HK-2 (cell line): Measurements from ENCODE around the gene P2RX5.
A peak's percentile ranks its signal among the peaks of the same experiment; 100 is the strongest.
"Not testable (repeated sequence)": the region's sequence is repeated elsewhere in the genome, so short reads cannot be mapped to it uniquely, and the experiment has no call there.

Experiments
- DNase-seq: peaks from one replicate; pipeline ENCODE4 v3.0.0-alpha.2; 2018; ENCODE audit not compliant: unreplicated experiment

Gene P2RX5, protein sequence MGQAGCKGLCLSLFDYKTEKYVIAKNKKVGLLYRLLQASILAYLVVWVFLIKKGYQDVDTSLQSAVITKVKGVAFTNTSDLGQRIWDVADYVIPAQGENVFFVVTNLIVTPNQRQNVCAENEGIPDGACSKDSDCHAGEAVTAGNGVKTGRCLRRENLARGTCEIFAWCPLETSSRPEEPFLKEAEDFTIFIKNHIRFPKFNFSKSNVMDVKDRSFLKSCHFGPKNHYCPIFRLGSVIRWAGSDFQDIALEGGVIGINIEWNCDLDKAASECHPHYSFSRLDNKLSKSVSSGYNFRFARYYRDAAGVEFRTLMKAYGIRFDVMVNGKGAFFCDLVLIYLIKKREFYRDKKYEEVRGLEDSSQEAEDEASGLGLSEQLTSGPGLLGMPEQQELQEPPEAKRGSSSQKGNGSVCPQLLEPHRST

DNA sequence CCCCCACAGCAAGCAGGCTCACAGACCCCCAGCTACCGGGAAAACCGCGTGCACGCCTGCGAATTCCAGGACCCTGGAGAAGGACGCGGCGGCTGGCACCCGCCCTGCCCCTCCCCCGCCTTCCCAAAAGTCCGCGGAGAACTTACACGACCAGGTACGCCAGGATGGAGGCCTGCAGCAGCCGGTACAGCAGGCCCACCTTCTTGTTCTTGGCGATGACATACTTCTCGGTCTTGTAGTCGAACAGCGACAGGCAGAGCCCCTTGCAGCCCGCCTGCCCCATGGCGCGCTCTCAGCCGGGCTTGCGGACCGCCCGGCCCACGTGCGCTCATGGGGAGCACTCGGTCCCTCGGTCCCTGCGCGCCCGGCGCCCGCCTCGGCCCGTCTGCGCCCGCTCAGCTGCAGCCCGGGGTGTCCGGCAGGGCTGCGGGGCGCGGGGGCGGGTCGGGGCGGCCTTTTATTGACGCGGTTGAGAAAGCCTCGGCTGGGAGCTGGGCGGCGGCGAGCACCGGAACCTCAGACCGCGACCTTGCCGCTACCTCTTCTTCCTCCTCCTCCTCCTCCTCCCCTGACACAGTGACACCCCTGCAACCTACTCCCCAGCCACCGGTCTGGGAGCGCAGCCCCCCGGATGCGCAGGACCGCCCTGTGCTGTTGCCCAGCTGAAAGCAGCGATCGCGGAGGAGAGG, at the start of gene P2RX5:
Gene P2RX5, minus strand, starts transcription at position 433 of the 689 bp plus-strand sequence. Its CDS starts 150 bp downstream, at position 283.
- peak; percentile 37 for DNase-seq

DNA sequence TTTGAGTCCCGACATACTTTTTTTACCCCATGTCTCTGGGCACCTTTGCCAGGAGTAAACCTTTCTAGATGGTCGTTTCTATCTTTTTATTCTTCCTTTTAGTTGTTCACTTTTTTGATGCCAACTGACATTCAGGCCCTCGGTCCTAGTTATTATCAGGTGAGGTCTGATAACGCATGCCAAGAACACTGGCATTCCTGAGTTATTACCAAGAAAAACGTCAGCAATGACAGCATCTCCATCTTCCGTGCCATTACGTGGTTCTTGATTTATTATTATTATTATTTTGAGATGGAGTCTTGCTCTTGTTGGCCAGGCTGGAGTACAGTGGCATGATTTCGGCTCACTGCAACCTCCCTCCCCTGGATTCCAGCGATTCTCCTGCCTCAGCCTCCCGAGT, 49.1 kb upstream of the P2RX5 start:
- no peak for DNase-seq

DNA sequence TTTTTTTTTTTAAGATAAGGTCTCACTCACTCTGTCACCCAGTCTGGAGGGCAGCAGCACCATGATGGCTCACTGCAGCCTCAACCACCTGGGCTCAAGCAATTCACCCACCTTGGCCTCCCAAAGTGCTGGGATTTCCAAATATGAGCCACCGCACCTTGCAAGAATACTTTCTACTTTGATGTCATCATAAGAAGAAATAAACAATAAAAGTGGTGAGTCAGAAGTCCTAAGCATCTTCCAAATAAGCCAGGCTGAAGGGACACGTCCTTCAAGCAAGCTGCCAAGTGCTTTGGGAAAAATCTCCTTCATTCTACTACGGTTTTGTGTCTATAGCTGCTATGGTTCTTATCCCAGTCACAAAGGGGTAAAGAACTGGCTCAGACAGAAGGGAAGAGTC, 48.1 kb upstream of the P2RX5 start:
- DNase-seq = no peak

DNA sequence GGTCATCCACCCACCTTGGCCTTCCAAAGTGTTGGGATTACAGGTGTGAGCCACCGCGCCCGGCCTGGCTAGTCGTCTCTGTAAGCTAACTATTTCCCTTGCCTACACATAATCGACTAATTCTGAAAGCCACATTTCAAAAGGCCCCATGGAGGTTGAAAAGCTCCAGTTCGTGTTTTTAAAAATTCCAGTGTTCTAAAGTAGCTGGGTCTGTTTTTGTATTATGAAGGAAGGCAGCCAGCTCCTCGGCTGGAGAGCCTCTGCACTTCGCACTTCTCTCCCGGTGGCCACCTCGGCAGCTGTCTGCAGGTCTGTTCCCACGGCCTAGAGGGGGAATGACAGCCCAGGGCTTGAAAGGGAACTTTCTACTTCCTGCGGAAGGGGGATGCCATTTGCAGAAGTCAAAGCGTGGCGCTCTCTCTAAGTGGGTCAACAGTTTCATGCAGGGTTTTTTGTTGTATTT, 44.7 kb upstream of the P2RX5 start:
- no peak for DNase-seq

DNA sequence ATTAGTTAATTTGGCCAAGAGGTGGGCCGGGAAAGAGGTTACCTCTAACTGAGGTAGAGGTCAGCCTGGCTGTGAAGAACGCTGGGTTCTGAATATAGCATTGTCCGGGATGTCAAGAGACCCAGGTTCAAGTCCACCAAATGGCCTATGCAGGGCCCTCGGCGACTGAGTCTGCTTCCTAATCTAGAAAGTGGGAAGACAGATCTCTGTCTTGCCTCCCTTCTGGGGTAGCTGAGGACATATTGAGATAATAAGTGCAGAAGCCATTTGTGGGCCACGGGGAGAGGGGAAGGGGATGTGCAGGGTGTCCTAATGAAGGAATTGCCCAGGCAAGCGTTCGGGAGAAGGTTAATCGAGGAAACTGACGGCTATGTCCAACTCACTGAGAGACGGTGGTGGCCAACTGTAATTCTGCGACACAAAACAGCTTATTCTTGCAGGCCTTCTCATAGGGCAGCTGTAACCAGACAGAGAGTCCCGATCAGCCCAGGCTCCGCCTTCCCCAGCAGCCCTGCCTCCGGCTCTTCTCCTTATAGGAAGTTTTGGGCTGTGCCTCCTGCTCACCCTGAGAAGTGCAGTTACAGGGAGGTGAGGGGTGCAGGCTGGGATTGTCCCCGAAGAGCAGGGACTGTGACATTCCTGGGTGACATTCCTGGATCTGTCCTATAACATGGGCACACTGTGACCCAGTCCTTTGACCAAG, 43.6 kb upstream of the P2RX5 start:
- no peak for DNase-seq

DNA sequence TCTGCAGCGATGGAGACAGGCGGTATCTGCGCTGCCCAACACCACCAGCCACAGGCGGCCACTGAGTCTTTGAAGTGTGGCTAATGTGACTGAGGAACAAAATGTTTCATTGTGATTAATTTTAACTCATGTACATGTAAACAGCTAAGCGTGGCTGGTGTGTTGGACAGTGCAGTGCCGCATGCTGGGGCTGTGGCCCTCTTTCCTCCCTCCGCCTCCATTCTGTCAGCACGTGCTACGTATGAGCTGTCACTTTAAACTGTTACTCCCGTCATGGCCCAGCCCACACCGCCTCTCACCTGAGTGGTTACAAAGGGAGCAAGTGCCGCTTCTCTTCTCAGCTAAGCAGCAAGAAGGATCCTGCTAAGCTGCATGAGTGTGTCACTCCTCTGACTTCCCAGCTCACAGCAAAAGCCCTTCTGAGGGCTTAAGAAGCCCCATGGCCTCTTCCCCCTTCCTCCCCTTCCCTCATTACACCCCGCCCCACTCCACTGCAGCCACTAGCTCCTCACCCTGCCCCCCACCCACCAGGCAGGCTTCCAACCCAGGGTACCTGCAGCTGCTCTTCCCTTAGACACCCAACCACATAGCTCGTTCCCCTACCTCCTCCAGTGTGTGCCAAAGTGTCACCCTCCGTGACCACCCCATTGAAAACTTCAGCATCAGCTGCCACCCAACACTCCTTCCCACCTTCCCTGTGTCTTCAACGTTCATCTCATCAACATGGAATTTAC, 42.8 kb upstream of the P2RX5 start:
- DNase-seq = peak; percentile 59

DNA sequence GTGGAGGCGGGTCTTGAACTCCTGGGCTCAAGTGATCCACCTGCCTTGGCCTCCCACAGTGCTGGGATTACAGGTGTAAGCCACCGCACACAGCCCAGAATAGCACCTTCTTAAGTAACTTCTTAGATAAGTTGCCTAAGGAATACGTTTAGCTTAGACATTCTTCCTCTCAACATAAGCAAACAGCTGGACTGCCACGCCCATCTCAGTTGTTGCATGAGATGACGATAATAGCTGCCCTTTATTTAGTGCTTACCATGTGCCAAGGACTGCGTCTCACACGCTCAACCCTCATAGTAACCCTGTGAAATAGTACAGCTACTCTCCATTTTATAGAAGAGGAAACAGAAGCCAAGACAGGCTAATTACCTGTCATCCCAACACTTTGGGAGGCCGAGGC, 39.6 kb upstream of the P2RX5 start:
- DNase-seq = no peak

DNA sequence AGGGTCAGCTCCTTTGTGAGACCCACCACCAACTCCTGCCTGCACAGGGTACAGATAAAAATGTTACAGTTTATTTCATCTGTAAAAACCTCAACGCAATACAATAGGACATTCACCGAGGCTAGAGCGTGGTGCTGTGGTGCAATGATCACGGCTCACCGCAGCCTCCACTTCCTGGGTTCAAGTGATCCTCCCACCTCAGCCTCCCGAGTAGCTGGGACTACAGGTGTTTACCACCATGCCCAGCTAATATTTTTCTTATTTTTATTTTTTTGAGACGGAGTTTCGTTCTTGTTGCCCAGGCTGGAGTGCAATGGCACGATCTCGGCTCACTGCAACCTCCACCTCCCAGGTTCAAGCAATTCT, 38.9 kb upstream of the P2RX5 start:
- DNase-seq = not testable (repeated sequence)

DNA sequence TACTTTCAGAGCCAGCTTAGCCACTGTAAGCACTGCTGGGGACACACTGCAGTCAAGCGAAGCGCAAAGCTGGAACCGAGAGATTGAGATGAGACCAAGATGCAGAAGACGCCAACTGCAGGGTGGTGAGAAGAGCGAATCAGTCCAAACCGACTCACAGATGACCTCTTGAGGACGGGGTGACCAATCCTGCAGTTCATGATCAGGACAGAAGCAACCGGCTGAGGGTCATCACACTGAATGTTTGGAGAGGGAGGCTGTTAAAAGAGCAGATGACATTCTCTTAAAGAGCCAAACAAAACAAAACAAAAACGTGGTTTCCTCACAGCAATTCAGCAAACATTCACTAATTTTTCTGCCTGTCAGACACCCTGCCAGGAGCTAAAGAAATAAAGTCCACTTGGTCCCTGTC, 36.3 kb upstream of the P2RX5 start:
- DNase-seq = no peak

DNA sequence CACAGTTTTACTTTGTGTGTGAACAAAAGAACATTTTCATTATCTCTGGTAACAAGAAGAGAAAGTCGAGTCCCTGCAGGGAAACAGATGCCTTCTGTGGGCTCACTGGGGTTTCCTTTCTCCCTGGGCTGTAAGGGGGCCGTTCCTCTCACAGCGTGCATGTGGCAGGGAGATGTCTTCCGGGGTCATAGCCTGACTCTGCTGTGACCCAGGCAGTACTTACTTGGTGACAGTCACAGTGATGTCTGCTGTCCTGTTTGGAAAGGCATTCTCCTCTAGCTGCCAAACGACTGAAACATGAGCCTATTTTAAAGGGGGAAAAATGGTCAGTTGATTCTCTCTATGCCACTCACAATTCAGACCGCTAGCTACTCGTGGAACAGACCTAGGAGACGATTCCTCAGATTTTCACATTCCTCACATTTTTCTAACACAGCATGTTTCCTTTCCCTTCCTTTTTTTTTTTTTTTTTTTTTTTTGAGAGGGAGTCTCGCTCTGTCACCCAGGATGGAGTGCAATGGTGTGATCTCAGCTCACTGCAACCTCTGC, 35.0 kb upstream of the P2RX5 start:
- no peak for DNase-seq

DNA sequence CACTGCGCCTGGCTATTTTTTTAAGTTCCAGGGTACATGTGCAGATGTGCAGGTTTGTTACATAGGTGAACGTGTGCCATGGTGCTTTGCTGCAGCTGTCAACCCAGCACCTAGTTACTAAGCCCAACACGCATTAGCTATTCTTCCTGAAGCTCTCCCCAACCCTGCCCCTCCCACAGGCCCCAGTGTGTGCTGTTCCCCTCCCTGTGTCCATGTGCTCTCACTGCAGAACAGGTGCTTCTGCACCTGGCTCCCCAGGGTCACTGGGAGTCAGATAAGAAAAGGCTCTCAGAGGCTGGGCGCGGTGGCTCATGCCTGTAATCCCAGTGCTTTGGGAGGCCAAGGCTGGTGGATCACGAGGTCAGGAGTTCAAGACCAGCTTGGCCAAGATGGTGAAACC, 33.9 kb upstream of the P2RX5 start:
- DNase-seq = no peak

DNA sequence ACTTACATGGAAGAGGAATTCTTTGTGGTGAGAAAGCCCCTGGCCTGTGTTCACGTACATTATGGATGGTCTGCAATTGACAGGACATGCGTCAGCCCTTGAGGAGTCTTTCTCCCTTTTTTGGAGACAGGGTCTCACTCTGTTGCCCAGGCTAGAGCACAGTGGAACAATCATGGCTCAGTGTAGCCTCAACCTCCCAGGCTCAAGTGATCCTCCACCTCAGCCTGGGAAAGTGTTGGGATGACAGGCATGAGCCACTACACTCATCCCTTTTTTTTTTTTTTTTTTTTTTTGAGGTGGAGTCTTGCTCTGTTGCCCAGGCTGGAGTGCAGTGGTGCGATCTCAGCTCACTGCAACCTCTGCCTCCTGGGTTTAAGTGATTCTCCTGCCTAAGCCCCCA, 32.1 kb upstream of the P2RX5 start:
- not testable (repeated sequence) for DNase-seq

DNA sequence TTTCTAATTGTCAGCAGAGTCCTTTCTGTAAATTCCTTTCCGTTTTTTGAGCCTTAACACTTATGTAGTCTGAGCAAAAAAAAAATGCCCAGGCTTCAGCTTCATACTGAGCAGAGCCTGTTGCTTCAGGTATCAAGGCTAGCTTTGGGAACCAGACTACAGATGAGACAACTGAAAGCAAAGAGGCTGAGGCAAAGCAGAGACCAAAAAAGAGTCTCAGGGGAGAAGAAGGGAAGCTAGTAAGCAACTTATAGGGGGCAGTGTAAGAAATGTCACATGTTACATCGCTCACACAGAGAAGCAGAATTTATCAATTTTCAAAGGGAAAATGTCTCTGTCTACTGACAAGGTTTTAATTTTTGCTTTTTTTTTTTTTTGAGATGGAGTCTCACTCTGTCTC, 31.1 kb upstream of the P2RX5 start:
- DNase-seq = no peak

DNA sequence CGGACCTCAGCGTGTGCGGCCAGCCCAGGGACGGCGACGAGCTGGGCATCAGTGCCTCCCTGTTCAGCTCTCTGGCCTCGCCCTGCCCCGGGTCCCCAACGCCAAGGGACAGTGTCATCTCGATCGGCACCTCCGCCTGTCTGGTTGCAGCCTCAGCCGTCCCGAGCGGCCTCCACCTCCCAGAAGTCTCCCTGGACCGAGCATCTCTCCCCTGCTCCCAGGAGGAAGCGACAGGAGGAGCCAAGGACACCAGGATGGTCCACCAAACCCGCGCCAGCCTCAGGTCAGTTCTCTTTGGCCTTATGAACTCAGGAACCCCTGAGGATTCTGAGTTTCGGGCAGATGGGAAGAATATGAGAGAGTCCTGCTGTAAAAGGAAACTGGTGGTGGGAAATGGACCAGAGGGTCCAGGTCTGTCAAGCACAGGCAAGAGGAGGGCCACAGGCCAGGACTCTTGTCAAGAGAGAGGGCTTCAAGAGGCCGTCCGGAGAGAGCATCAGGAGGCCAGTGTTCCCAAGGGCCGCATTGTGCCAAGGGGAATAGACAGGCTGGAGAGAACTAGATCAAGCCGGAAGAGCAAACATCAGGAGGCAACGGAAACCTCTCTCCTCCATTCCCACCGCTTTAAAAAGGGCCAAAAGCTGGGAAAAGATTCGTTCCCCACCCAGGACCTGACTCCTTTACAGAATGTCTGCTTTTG, 28.6 kb upstream of the P2RX5 start:
- peak; percentile 43 for DNase-seq

DNA sequence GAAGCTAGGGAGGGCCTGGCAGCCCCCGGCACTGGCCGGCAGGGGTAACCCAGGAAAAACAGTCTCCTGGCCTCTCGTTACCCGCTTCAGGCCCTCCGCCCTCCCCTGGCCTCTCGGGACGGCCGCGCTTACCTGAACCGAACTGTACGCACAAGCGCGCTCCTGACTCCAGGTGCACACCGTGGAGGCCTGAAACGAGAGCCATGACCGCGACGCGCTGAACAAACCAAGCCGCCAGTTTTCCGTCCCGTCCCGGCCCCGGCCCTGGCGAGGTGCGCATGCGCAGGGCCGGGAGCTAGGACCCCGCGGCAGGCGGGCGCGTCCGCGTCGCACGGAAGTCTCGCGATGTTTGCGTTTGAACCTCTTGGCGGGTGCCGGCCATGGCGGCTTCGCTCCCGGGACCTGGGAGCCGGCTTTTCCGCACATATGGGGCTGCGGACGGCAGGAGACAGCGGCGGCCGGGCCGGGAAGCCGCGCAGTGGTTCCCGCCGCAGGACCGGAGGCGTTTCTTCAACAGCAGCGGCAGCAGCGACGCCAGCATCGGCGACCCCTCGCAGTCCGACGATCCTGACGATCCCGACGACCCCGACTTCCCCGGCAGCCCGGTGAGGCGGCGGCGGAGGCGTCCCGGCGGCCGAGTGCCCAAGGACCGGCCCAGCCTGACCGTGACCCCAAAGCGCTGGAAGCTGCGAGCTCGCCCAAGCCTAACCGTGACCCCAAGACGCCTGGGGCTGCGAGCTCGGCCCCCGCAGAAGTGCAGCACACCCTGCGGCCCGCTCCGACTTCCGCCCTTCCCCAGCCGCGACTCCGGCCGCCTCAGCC, 27.8 kb upstream of the P2RX5 start, which contains the start of gene HASPIN:
Gene HASPIN, plus strand, starts transcription at position 348 of the 822 bp plus-strand sequence. Its CDS starts 33 bp downstream, at position 381.
- DNase-seq = peak; percentile 93

DNA sequence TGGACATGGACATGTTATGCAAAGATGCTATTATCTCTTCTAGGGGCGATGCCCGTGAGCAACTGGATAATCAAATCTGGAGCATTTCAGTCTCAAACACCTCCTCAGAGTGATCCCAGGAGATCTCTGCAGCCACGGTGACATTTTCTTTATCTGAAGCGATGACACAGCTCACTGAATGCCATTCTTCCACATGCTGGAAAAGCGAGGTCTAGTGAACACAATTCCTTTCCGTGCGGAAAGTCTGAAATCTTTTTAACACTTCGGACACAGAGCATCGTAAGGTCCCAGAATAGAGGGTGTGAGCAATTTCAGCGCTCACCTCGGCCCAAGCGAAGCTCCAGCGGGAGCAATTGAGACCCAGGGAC, 27.2 kb upstream of the P2RX5 start:
- no peak for DNase-seq

DNA sequence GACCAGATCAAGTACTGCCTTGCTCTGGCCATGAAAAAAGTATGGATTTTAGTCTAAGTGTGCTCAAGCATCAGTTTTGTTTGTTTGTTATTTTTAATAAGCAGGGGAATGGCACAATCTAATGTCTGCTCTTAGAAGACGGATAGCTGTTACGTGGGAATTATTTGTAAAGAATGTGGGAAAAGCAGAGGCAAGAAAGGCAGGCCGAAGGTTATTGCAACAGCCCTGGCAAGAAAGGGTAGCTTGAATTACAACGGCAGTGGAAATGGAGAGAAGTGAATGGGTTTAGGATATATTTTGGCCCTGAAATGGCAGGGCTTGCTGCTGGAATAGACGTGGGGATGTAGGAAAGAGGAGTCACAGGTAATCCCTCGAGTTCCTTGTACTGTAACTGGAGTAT, 26.8 kb upstream of the P2RX5 start:
- no peak for DNase-seq

DNA sequence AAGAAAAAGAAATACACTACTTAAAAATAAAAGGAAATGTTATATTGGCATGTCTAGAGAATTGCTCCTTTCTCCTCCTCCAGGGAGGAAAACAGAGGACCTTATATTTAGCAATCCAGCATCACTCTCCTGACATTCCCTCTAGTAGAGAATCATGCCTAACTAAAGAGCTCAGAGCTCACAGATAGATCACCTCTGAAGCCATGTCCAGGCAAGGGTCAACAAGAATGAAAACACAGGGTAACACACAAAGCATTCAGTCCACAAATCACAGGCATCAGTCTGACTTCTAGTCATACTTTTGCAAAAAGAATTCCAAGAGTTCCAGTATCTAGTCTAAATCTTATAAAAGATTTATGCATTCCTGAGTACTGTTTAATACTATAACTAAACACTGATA, 23.3 kb upstream of the P2RX5 start:
- no peak for DNase-seq

DNA sequence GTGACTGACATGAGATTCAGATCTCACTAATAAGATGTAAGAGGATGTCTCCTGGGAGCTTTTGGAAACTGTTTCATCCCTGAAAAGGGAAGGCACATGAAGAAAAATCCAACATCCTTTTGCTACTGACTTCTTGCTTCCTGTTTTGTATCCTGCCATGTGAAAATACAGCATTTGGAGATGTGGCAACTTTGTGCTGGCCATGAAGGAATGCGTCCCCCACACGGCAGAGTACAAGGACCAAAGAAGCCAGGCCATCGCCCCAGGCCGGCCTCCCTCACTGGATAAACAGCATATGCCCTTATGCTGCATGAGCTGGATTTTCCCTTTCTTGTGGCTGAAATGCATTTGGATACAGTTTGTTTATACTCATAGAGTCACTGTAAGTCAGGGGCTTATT, 22.2 kb upstream of the P2RX5 start:
- no peak for DNase-seq

DNA sequence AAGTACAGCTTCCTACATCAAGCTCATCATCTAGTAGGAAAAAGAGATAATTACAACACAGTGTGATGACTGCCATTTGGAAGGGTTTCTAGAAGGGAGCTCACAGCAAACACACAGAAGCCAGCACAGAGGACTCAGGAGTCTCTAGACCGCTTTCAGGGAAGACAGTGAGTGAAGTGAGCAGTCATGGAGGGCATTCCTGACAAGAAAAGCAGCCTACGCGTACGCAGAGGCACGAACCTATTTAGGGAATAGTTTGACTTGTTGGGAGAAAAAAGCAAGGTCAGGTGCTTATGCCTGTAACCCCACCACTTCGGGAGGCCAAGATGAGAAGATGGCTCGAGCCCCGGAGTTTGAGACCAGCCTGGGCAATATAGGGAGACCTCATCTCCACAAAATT, 19.3 kb upstream of the P2RX5 start:
- no peak for DNase-seq
